Endothelial cell of umbilical vein (primary cell): Measurements from ENCODE around the gene BRME1. TPM values are rescaled to one million over a fixed set of nuclear protein-coding genes. Genes with fewer than 3 reads are reported as not detected.
A peak's percentile ranks its signal among the peaks of the same experiment; 100 is the strongest.

ENCODE experiments used
- BruUV-seq: library from RNA; stranded (reverse); fragments of 400-500 nt; replicated peaks from 2 replicates; lab custom pipeline; 2021; lab: Mats Ljungman, UMichigan
- CTCF ChIA-PET: fragments of 300-600, 350-600 bp; sonication (Branson Sonifier 250); formaldehyde crosslinking; loops from one replicate; lab custom pipeline; 2021; ENCODE audit warnings: antibody characterized with exemption, inconsistent platforms; lab: Charles Lee
- POLR2A ChIA-PET: fragments of 300-600, 350-600 bp; sonication (Branson Sonifier 250); formaldehyde crosslinking; loops from one replicate; lab custom pipeline; 2021; ENCODE audit warnings: antibody characterized with exemption, inconsistent platforms; lab: Charles Lee
- DNase-seq: peaks from one replicate; pipeline ENCODE4 v3.0.0-alpha.2; 2011; ENCODE audit warnings: low read depth, low spot score
- FAIRE-seq: peaks from 2 replicates; lab custom pipeline; 2011; peaks lifted over from hg19 to GRCh38; lab: Jason Lieb, UNC
- H2AFZ ChIP-seq: 2 replicates; pipeline ENCODE4 v1.6.0; 2012; ENCODE audit warnings: low read depth, low read length, control low read depth, inconsistent platforms
- H3K27ac ChIP-seq: 2 replicates; pipeline ENCODE4 v1.5.1; 2011; ENCODE audit warnings: low read depth, mild to moderate bottlenecking, control low read depth, low read length, moderate library complexity; ENCODE audit not compliant: insufficient read depth
- H3K27me3 ChIP-seq, 2 experiments: 2 replicates each; pipeline versions ENCODE4 v1.6.0 to v1.6.1; 2011; ENCODE audit warnings: low read length in 2 of 2, mixed read lengths in 1 of 2; ENCODE audit not compliant: control insufficient read depth in 2 of 2, insufficient read depth in 2 of 2
- H3K36me3 ChIP-seq, 2 experiments: 2 replicates in 1 of 2; 3 replicates in 1 of 2; pipeline ENCODE4 v1.5.1; 2011; ENCODE audit warnings: low read length in 2 of 2, mild to moderate bottlenecking in 1 of 2, moderate library complexity in 1 of 2; ENCODE audit not compliant: control insufficient read depth in 2 of 2, insufficient read depth in 2 of 2; ENCODE audit errors: extremely low read depth in 1 of 2
- H3K4me1 ChIP-seq: 3 replicates; pipeline ENCODE4 v1.5.1; 2011; ENCODE audit warnings: mild to moderate bottlenecking, low read length; ENCODE audit not compliant: control insufficient read depth, insufficient read depth; ENCODE audit errors: extremely low read depth
- H3K4me2 ChIP-seq: 2 replicates; pipeline ENCODE4 v1.6.1; 2011; ENCODE audit warnings: low read length, control low read depth, mixed read lengths; ENCODE audit not compliant: insufficient read depth
- H3K4me3 ChIP-seq, 3 experiments: fragments of 200-600 bp in 1 of 3; sonication (generic), shearing (Covaris generic) in 1 of 3; replicated peaks in 1 of 3; 2 replicates each; pipeline ENCODE4 v1.5.1; 2011 to 2016; ENCODE audit warnings: control low read depth in 3 of 3, low read length in 3 of 3, mild to moderate bottlenecking in 2 of 3, inconsistent platforms in 1 of 3, low read depth in 1 of 3, moderate library complexity in 1 of 3; ENCODE audit not compliant: insufficient read depth in 1 of 3
- H3K79me2 ChIP-seq: 2 replicates; pipeline ENCODE4 v1.6.0; 2012; ENCODE audit warnings: low read length, inconsistent platforms; ENCODE audit not compliant: control insufficient read depth, insufficient read depth
- H3K9ac ChIP-seq: replicated peaks from 2 replicates; pipeline ENCODE3; 2011; ENCODE audit warnings: low read length, control low read depth; ENCODE audit not compliant: insufficient read depth; ENCODE audit errors: extremely low read depth
- H3K9me1 ChIP-seq: replicated peaks from 3 replicates; pipeline ENCODE4 v1.6.0; 2011; ENCODE audit warnings: mild to moderate bottlenecking, low read length; ENCODE audit not compliant: control insufficient read depth, insufficient read depth; ENCODE audit errors: extremely low read depth
- H3K9me3 ChIP-seq: replicated peaks from 2 replicates; pipeline ENCODE4 v1.5.1; 2012; ENCODE audit warnings: low read length, inconsistent platforms; ENCODE audit not compliant: control insufficient read depth, insufficient read depth
- H4K20me1 ChIP-seq: replicated peaks from 2 replicates; pipeline ENCODE3; 2011; ENCODE audit warnings: mild to moderate bottlenecking, low read length; ENCODE audit not compliant: control insufficient read depth, insufficient read depth; ENCODE audit errors: extremely low read depth
- CTCF ChIP-seq, 2 donors: IDR thresholded peaks; 1 replicate in 1 of 2; 2 replicates in 1 of 2; pipeline ENCODE4 v1.5.1; 2011; ENCODE audit warnings: low read length in 2 of 2, mild to moderate bottlenecking in 2 of 2, moderate library complexity in 2 of 2, control low read depth in 1 of 2, inconsistent platforms in 1 of 2, low read depth in 1 of 2; ENCODE audit not compliant: insufficient read depth in 1 of 2; ENCODE audit errors: extremely low read depth in 1 of 2
- EZH2 ChIP-seq: IDR thresholded peaks from 2 replicates; pipeline ENCODE4 v1.6.1; 2012; ENCODE audit warnings: borderline replicate concordance, low read depth, mild to moderate bottlenecking, moderate library complexity, low read length, inconsistent platforms; ENCODE audit not compliant: severe bottlenecking
- FOS ChIP-seq: IDR thresholded peaks from 2 replicates; pipeline ENCODE4 v1.6.1; 2011; ENCODE audit warnings: mild to moderate bottlenecking, low read length, moderate library complexity, borderline replicate concordance; ENCODE audit not compliant: insufficient read depth
- GATA2 ChIP-seq: IDR thresholded peaks from 2 replicates; pipeline ENCODE4 v1.7.0; 2011; ENCODE audit warnings: low read depth, mild to moderate bottlenecking, moderate library complexity, mixed read lengths, low read length; ENCODE audit not compliant: insufficient read length, insufficient read depth
- JUN ChIP-seq: IDR thresholded peaks from 2 replicates; pipeline ENCODE4 v1.6.1; 2011; ENCODE audit warnings: borderline replicate concordance, low read depth; ENCODE audit not compliant: insufficient read length, insufficient read depth
- MAX ChIP-seq: IDR thresholded peaks from 2 replicates; pipeline ENCODE4 v1.6.1; 2011; ENCODE audit not compliant: insufficient read depth, insufficient read length
- MYC ChIP-seq: IDR thresholded peaks from one replicate; pipeline ENCODE4 v1.6.1; 2011; ENCODE audit warnings: mild to moderate bottlenecking, low read depth, low read length
- POLR2A ChIP-seq: IDR thresholded peaks from 2 replicates; pipeline ENCODE4 v1.6.1; 2012; ENCODE audit warnings: low read depth, mild to moderate bottlenecking, control low read depth, low read length
- POLR2AphosphoS5 ChIP-seq: IDR thresholded peaks from 2 replicates; pipeline ENCODE4 v1.6.1; 2012; ENCODE audit warnings: low read depth, mild to moderate bottlenecking, control low read depth, low read length, moderate library complexity; ENCODE audit not compliant: insufficient read depth
- dilution Hi-C: fragments of 300-500 bp; cut with MboI; formaldehyde crosslinking; loops from one replicate; pipeline ENCODE4 v1.15.0; 2019; ENCODE audit warnings: low sequenced_read_pairs; ENCODE audit not compliant: extremely low pct_ligation_motif_present
- intact Hi-C: fragments of 100-400 bp; cut with micrococcal nuclease; formaldehyde crosslinking; loops from one replicate; pipeline ENCODE4 v1.10.0; 2022
- polyA plus RNA-seq, 4 experiments: library from polyadenylated mRNA; depleted of rRNA in 3 of 4; stranded (reverse) in 3 of 4; unstranded in 1 of 4; fragments of >200 nt; gene quantifications; 2 replicates each; pipeline versions ENCODE4 v1.2.1 to v1.2.3, GENCODE V29; 2011 to 2012; ENCODE audit warnings: missing spikeins in 1 of 4
- total RNA-seq: library from RNA; stranded (reverse); gene quantifications from 2 replicates; pipeline ENCODE4 v1.2.3, GENCODE V29; 2021

Gene BRME1
- total and polyA plus RNA-seq, 2 donors (not counting 3 experiments of a cell fraction or from before 2014, with no cell fraction given) = 0.69 to 2.5 TPM

- peak; percentile 69 for FAIRE-seq
These were observed 62.6 kb downstream of the BRME1 start for GRCh38 chr19:13843104-13843921.

More at GRCh38 chr19:13843104-13843921, 62.6 kb downstream of the BRME1 start:
- DNase-seq = peak; percentile 59
- CTCF ChIA-PET = interaction anchor here (1.2 kb wide), 1 partner anchor 19 kb away, joined by 5 read pairs; no protein-coding TSS in a partner anchor
- intact Hi-C loops = no loop called here
- H3K36me3 ChIP-seq = peaks cover 0 to 1% of the 10 kb centered on the region in 2 experiments
- no peaks in the 10 kb centered on the region for H3K9me1 ChIP-seq
- peak overlapping the region; percentile 86 for H3K9ac ChIP-seq
- H3K4me1 ChIP-seq = peaks cover 33% of the 10 kb centered on the region
- TF ChIP-seq CTCF (IDR thresholded peaks at IDR 0.05; ENCODE audit: extremely low read depth in 1 of 2, insufficient read depth in 1 of 2, low read depth in 1 of 2, low read length in 2 of 2) (no peak), GATA2 (no peak), FOS (no peak), POLR2A (no peak), MAX (no peak), MYC (no peak), JUN (no peak), EZH2 (no peak), POLR2AphosphoS5 (no peak)
- peak overlapping the region; percentile 42 for H2AFZ ChIP-seq
- dilution Hi-C loops = no loop called here
- H4K20me1 ChIP-seq = no peaks in the 10 kb centered on the region
- no peaks in the 10 kb centered on the region for H3K9me3 ChIP-seq
- H3K4me2 ChIP-seq = peak overlapping the region; percentile 66
- no TSS peak for BruUV-seq
- H3K4me3 ChIP-seq = peak overlapping the region; percentile 26 to 79 (median 36)
- no peaks in the 10 kb centered on the region for H3K27me3 ChIP-seq
- H3K79me2 ChIP-seq = peaks cover 45% of the 10 kb centered on the region
- H3K27ac ChIP-seq = peak overlapping the region; percentile 90
- POLR2A ChIA-PET = interaction anchor here (1.0 kb wide), 1 partner anchor 19 kb away, joined by 5 read pairs; no protein-coding TSS in a partner anchor
